Retinal pigment epithelial cell (primary cell): ENCODE results near the gene GNL1.

ENCODE experiments used
- DNase-seq: peaks from one replicate; pipeline ENCODE4 v3.0.0-alpha.2; 2010; ENCODE audit warnings: low read depth
- H3K4me3 ChIP-seq: 2 replicates; pipeline ENCODE4 v1.5.1; 2011; ENCODE audit warnings: mild to moderate bottlenecking, low read length, control low read depth, moderate library complexity
- CTCF ChIP-seq: conservative IDR thresholded peaks from 2 replicates; pipeline ENCODE4 v1.5.1; 2011; ENCODE audit warnings: low read depth, low read length, control low read depth, inconsistent platforms

Gene GNL1

GRCh38 chr6:30568245-30568644 is 12.0 kb upstream of the GNL1 start:
- no peak overlapping the region for H3K4me3 ChIP-seq
- no peak for TF ChIP-seq CTCF
- no peak for DNase-seq

- no peak overlapping the region for H3K4me3 ChIP-seq
- DNase-seq: no peak
- no peak for TF ChIP-seq CTCF
Observed at GRCh38 chr6:30565772-30566171, 9.5 kb upstream of the GNL1 start.

GRCh38 chr6:30564114-30564513 is 7.8 kb upstream of the GNL1 start:
- TF ChIP-seq CTCF: no peak
- H3K4me3 ChIP-seq: no peak overlapping the region
- no peak for DNase-seq

GRCh38 chr6:30562470-30563425 is 6.5 kb upstream of the GNL1 start:
- no peak for TF ChIP-seq CTCF
- H3K4me3 ChIP-seq: no peak overlapping the region
- DNase-seq: no peak

GRCh38 chr6:30560930-30561329 is 4.6 kb upstream of the GNL1 start:
- DNase-seq: no peak
- H3K4me3 ChIP-seq: no peak overlapping the region
- TF ChIP-seq CTCF: no peak

GRCh38 chr6:30557683-30557981 is 1.3 kb upstream of the GNL1 start:
- no peak for TF ChIP-seq CTCF
- DNase-seq: no peak
- peak overlapping the region; percentile 77 for H3K4me3 ChIP-seq
